HepG2 (cell line): ENCODE data around the gene KLHDC2. TPM values are rescaled to one million over a fixed set of nuclear protein-coding genes. Genes with fewer than 3 reads are reported as not detected.

Experiments used
- ATAC-seq: fragments of 200-7000 bp; cut with Tn5 transposase; 3 replicates; pipeline ENCODE4 v1.9.1; 2020; ENCODE audit warnings: mild to moderate bottlenecking, moderate library complexity
- BruUV-seq: library from RNA; stranded (reverse); fragments of 400-500 nt; replicated peaks from 2 replicates; lab custom pipeline; 2021; lab: Mats Ljungman, UMichigan
- CTCF ChIA-PET: fragments of 300-600 bp; formaldehyde crosslinking; extraction: SDS; loops from one replicate; lab custom pipeline; 2021; ENCODE audit warnings: low total read pairs, inconsistent platforms, low intra/inter-chr PET ratio; lab: Yijun Ruan, JAX
- POLR2A ChIA-PET: fragments of 350-600 bp; sonication (Branson Sonifier 250); formaldehyde crosslinking; loops from one replicate; lab custom pipeline; 2020; ENCODE audit warnings: antibody characterized with exemption, inconsistent platforms; lab: Yijun Ruan, JAX
- DNase-seq: peaks from one replicate; pipeline ENCODE4 v3.0.0-alpha.2; 2015; ENCODE audit warnings: low spot score
- FAIRE-seq: peaks from 3 replicates; lab custom pipeline; 2011; peaks lifted over from hg19 to GRCh38; lab: Jason Lieb, UNC
- H2AFZ ChIP-seq: one replicate; pipeline ENCODE4 v1.6.1; 2011; ENCODE audit warnings: low read length, inconsistent platforms
- H3K27ac ChIP-seq: fragments of 300-600 bp; 3 replicates; pipeline ENCODE4 v1.8.0; 2011; ENCODE audit warnings: mixed run types, mild to moderate bottlenecking, mixed read lengths, low read length, inconsistent platforms; ENCODE audit not compliant: insufficient read depth; ENCODE audit errors: extremely low read length
- H3K27me3 ChIP-seq, 2 experiments: fragments of 200-600 bp in 1 of 2; 2 replicates in 1 of 2; 3 replicates in 1 of 2; pipeline versions ENCODE4 v1.6.0 to v1.8.0; 2011; ENCODE audit warnings: low read length in 2 of 2, mild to moderate bottlenecking in 2 of 2, moderate library complexity in 2 of 2, inconsistent platforms in 1 of 2; ENCODE audit not compliant: insufficient read depth in 2 of 2, control insufficient read depth in 1 of 2
- H3K36me3 ChIP-seq, 2 experiments: fragments of 200-600 bp in 1 of 2; replicated peaks in 1 of 2; 2 replicates in 1 of 2; 3 replicates in 1 of 2; pipeline versions ENCODE4 v1.5.1 to v1.8.0; 2011; ENCODE audit warnings: low read length in 2 of 2, inconsistent platforms in 1 of 2; ENCODE audit not compliant: insufficient read depth in 2 of 2, control insufficient read depth in 1 of 2
- H3K4me1 ChIP-seq: 2 replicates; pipeline ENCODE4 v1.5.1; 2012; ENCODE audit warnings: low read length, inconsistent platforms; ENCODE audit not compliant: insufficient read depth
- H3K4me2 ChIP-seq: 2 replicates; pipeline ENCODE4 v1.6.0; 2011; ENCODE audit warnings: low read depth, low read length, inconsistent platforms
- H3K4me3 ChIP-seq, 3 experiments: fragments of 200-600 bp in 1 of 3; sonication (generic), shearing (Covaris generic) in 1 of 3; replicated peaks in 1 of 3; 2 replicates each; pipeline ENCODE4 v1.5.1; 2011 to 2016; ENCODE audit warnings: low read length in 3 of 3, inconsistent platforms in 2 of 3, low read depth in 2 of 3, mild to moderate bottlenecking in 2 of 3, control low read depth in 1 of 3, mixed read lengths in 1 of 3; ENCODE audit not compliant: insufficient read depth in 1 of 3
- H3K79me2 ChIP-seq: one replicate; pipeline ENCODE4 v1.6.1; 2011; ENCODE audit warnings: low read length, inconsistent platforms; ENCODE audit not compliant: insufficient read depth
- H3K9ac ChIP-seq: 2 replicates; pipeline ENCODE4 v1.6.0; 2011; ENCODE audit warnings: mild to moderate bottlenecking, low read depth, low read length, inconsistent platforms; ENCODE audit not compliant: insufficient read depth
- H3K9me3 ChIP-seq: 2 replicates; pipeline ENCODE4 v1.5.1; 2012; ENCODE audit warnings: mild to moderate bottlenecking, low read length
- H4K20me1 ChIP-seq: 2 replicates; pipeline ENCODE4 v1.6.0; 2011; ENCODE audit warnings: inconsistent platforms, mild to moderate bottlenecking, low read length, moderate library complexity; ENCODE audit not compliant: insufficient read depth
- ATF7 ChIP-seq, 2 experiments: fragments of 450-650 bp in 1 of 2; sonication (generic) in 1 of 2; formaldehyde crosslinking in 1 of 2; IDR thresholded peaks; 2 replicates each; pipeline versions ENCODE4 v1.4.0 to v1.6.1; 2016 to 2020; ENCODE audit warnings: antibody characterized with exemption in 1 of 2, mild to moderate bottlenecking in 1 of 2, missing genetic modification reagents in 1 of 2
- ZIK1 ChIP-seq: sonication (generic); formaldehyde crosslinking; IDR thresholded peaks from 2 replicates; pipeline ENCODE4 v1.5.0; 2020; ENCODE audit warnings: mild to moderate bottlenecking, low read depth, missing genetic modification reagents, borderline replicate concordance
- WGBS: methylation state at CpG from one replicate; pipeline ENCODE4 v1.1.6; 2017; ENCODE audit warnings: low lambda C conversion rate; 5-methylcytosine and 5-hydroxymethylcytosine counted together
- in situ Hi-C: cut with HindIII; loops from 2 replicates; pipeline ENCODE4 v1.10.0; 2017; ENCODE audit warnings: low pct_unique_long_range_greater_than_20kb; ENCODE audit not compliant: extremely low pct_ligation_motif_present
- intact Hi-C: fragments of 100-400 bp; cut with micrococcal nuclease; formaldehyde crosslinking; loops from one replicate; pipeline ENCODE4 v1.10.0; 2022; ENCODE audit not compliant: unreplicated experiment
- polyA plus RNA-seq, 8 experiments: library from polyadenylated mRNA; depleted of rRNA in 3 of 8; stranded (reverse) in 7 of 8; unstranded in 1 of 8; fragments of >200 nt; fragmentation: Illumina TruSeq in 4 of 8; extraction: Trizol in 4 of 8; gene quantifications; 2 replicates each; pipeline versions ENCODE4 v1.2.1 to v1.2.3, GENCODE V29; 2011 to 2016; ENCODE audit warnings: low read depth in 4 of 8, missing spikeins in 1 of 8, mixed read lengths in 1 of 8; ENCODE audit not compliant: insufficient read depth in 1 of 8
- total RNA-seq, 5 experiments: library from RNA; depleted of rRNA; stranded (reverse); fragments of >200 nt; fragmentation: Illumina TruSeq; extraction: Trizol; gene quantifications; 2 replicates each; pipeline ENCODE4 v1.2.3, GENCODE V29; 2016; ENCODE audit warnings: low read depth in 1 of 5

The KLHDC2 gene
- total and polyA plus RNA-seq, 2 of the 13 experiments (the other 11 are each of a cell fraction or from before 2014, with no cell fraction given), result 95.5 to 170 TPM

- intact Hi-C loops (no loop called here), in situ Hi-C loops (no loop called here)
- Histone ChIP-seq H3K9me3 (no peaks in the 10 kb centered on the region), H2AFZ (no peak overlapping the region), H3K36me3 (peaks cover 10 to 72% of the 10 kb centered on the region in 2 experiments), H3K9ac (no peak overlapping the region), H3K79me2 (no peaks in the 10 kb centered on the region), H3K4me2 (no peak overlapping the region), H4K20me1 (no peaks in the 10 kb centered on the region), H3K4me3 (no peak overlapping the region), H3K4me1 (no peaks in the 10 kb centered on the region), H3K27ac (no peak overlapping the region), H3K27me3 (no peaks in the 10 kb centered on the region)
- DNase-seq (no peak), ATAC-seq (no peak), FAIRE-seq (no peak)
- 95% methylated on average over 2 of the region's 2 CpGs for WGBS
- ChIA-PET POLR2A (interaction anchor here (1.0 to 1.2 kb wide), 2 partner anchors 24 to 195 kb away, joined by 3 read pairs; partner anchors contain the start of gene NEMF), CTCF (no interaction called here)
- no TSS peak for BruUV-seq
- TF ChIP-seq ZIK1 (CRISPR knock-in tag) (no peak), ATF7 (IDR thresholded peaks at IDR 0.05) (peak; percentile 77), ATF7 (CRISPR knock-in tag; IDR thresholded peaks at IDR 0.05) (no peak)
Observed at GRCh38 chr14:49828640-49829039, 60.7 kb downstream of the KLHDC2 start.

Other genes with a start within 250 kb of the KLHDC2 start
- gene RPS29, start 181.8 kb upstream of the KLHDC2 start, total RNA-seq (2016; rRNA removed; fragmentation: Illumina TruSeq; extraction: Trizol), result 3,901 and 4,303 TPM in 2 replicates
- gene RPS29, start 181.8 kb upstream of the KLHDC2 start, polyA plus RNA-seq (2011; rRNA removed), result 7,896 and 8,215 TPM in 2 replicates
- 36.2 and 49.8 TPM in 2 replicates for gene LRR1, start 169.2 kb upstream of the KLHDC2 start, total RNA-seq (2016; rRNA removed; fragmentation: Illumina TruSeq; extraction: Trizol)
- gene LRR1, start 169.2 kb upstream of the KLHDC2 start, polyA plus RNA-seq (2011; rRNA removed), result 3.9 and 7.0 TPM in 2 replicates
- gene RPL36AL, start 147.5 kb upstream of the KLHDC2 start, total RNA-seq (2016; rRNA removed; fragmentation: Illumina TruSeq; extraction: Trizol), result 294 and 383 TPM in 2 replicates
- gene RPL36AL, start 147.5 kb upstream of the KLHDC2 start, polyA plus RNA-seq (2011; rRNA removed), result 84.2 and 90.0 TPM in 2 replicates
- 47.2 and 51.9 TPM in 2 replicates for gene MGAT2, start 147.4 kb upstream of the KLHDC2 start, total RNA-seq (2016; rRNA removed; fragmentation: Illumina TruSeq; extraction: Trizol)
- 12.4 and 12.9 TPM in 2 replicates for gene MGAT2, start 147.4 kb upstream of the KLHDC2 start, polyA plus RNA-seq (2011; rRNA removed)
- 13.6 and 17.9 TPM in 2 replicates for gene DNAAF2, start 132.9 kb upstream of the KLHDC2 start, total RNA-seq (2016; rRNA removed; fragmentation: Illumina TruSeq; extraction: Trizol)
- gene DNAAF2, start 132.9 kb upstream of the KLHDC2 start, polyA plus RNA-seq (2011; rRNA removed), result 6.1 TPM in 2 replicates
- 37.0 and 41.3 TPM in 2 replicates for gene POLE2, start 79.9 kb upstream of the KLHDC2 start, total RNA-seq (2016; rRNA removed; fragmentation: Illumina TruSeq; extraction: Trizol)
- gene POLE2, start 79.9 kb upstream of the KLHDC2 start, polyA plus RNA-seq (2011; rRNA removed), result 9.7 and 16.6 TPM in 2 replicates
- gene KLHDC1, start 75.0 kb upstream of the KLHDC2 start, total RNA-seq (2016; rRNA removed; fragmentation: Illumina TruSeq; extraction: Trizol), result 0.11 TPM in 1 of 2 replicates, not detected in the other
- 0.08 TPM in 1 of 2 replicates, not detected in the other for gene KLHDC1, start 75.0 kb upstream of the KLHDC2 start, polyA plus RNA-seq (2011; rRNA removed)
- 57.9 and 62.5 TPM in 2 replicates for gene NEMF, start 84.6 kb downstream of the KLHDC2 start, total RNA-seq (2016; rRNA removed; fragmentation: Illumina TruSeq; extraction: Trizol)
- 19.9 and 21.3 TPM in 2 replicates for gene NEMF, start 84.6 kb downstream of the KLHDC2 start, polyA plus RNA-seq (2011; rRNA removed)
- 31.9 and 36.1 TPM in 2 replicates for gene ARF6, start 124.9 kb downstream of the KLHDC2 start, total RNA-seq (2016; rRNA removed; fragmentation: Illumina TruSeq; extraction: Trizol)
- gene ARF6, start 124.9 kb downstream of the KLHDC2 start, polyA plus RNA-seq (2011; rRNA removed), result 12.7 and 13.6 TPM in 2 replicates